Adrenal gland (tissue), 12 donors: ENCODE results near the gene BTBD19. TPM values are rescaled to one million over a fixed set of nuclear protein-coding genes. Genes with fewer than 3 reads are reported as not detected.

Experiments used
- DNase-seq, 7 donors: peaks; one replicate each; pipeline ENCODE4 v3.0.0-alpha.2; 2019 to 2020
- H3K27ac ChIP-seq, 5 donors: fragments of 200-600 bp; sonication (generic) in 4 of 5; 1 replicate in 3 of 5; 2 replicates in 2 of 5; pipeline versions ENCODE4 v1.5.1 to v1.8.0; 2016 to 2020; ENCODE audit warnings: mild to moderate bottlenecking in 1 of 5
- H3K27me3 ChIP-seq: fragments of 200-600 bp; 2 replicates; pipeline ENCODE4 v1.8.0; 2021
- H3K36me3 ChIP-seq, 2 donors: fragments of 200-600 bp; replicated peaks in 1 of 2; 1 replicate in 1 of 2; 2 replicates in 1 of 2; pipeline versions ENCODE4 v1.5.1 to v1.8.0; 2018 to 2022
- H3K4me1 ChIP-seq, 2 donors: fragments of 200-600 bp; replicated peaks in 1 of 2; 1 replicate in 1 of 2; 2 replicates in 1 of 2; pipeline versions ENCODE4 v1.5.1 to v1.8.0; 2018 to 2021
- H3K4me3 ChIP-seq, 4 donors: fragments of 200-600 bp; sonication (generic) in 3 of 4; one replicate each; pipeline ENCODE4 v1.5.1; 2016 to 2018
- H3K9me3 ChIP-seq, 3 donors: fragments of 200-600 bp; sonication (generic) in 1 of 3; replicated peaks in 1 of 3; 1 replicate in 2 of 3; 2 replicates in 1 of 3; pipeline versions ENCODE4 v1.5.1 to v1.8.0; 2016 to 2021
- POLR2A ChIP-seq, 2 donors: fragments of 450-650 bp; IDR thresholded peaks; one replicate each; pipeline ENCODE4 v1.6.1; 2017; ENCODE audit warnings: antibody characterized with exemption in 2 of 2, mild to moderate bottlenecking in 2 of 2, moderate library complexity in 1 of 2
- WGBS, 4 donors: extraction: QIAGEN DNeasy Blood & Tissue Kit in 2 of 4; methylation state at CpG; one replicate each; pipeline versions ENCODE4 v1.1.5 to v1.1.7; 2013 to 2017; 5-methylcytosine and 5-hydroxymethylcytosine counted together
- intact Hi-C, 2 donors: fragments of 100-400 bp; cut with DNase I; formaldehyde crosslinking; loops; one replicate each; pipeline versions ENCODE4 v1.14.1 to v1.15.0; 2022 to 2023
- polyA plus RNA-seq, 3 donors: library from polyadenylated mRNA; stranded (reverse); fragments of 200-250 nt in 2 of 3; fragments of 350-450 nt in 1 of 3; fragmentation: Illumina TruSeq in 1 of 3; extraction: RNeasy Lipid Tissue Mini Kit (QIAGEN cat#74804) in 1 of 3; gene quantifications; one replicate each; pipeline ENCODE4 v1.2.3, GENCODE V29; 2013 to 2014
- small RNA-seq, 2 donors: library from RNA; depleted of rRNA; stranded (forward); fragments of <200 nt; gene quantifications; one replicate each; pipeline ENCODE3, GENCODE V24; 2016
- total RNA-seq, 9 donors: library from RNA; depleted of rRNA in 4 of 9; stranded (reverse); fragments of >200 nt in 4 of 9; fragments of 120-200 nt in 1 of 9; fragmentation: NEBNext Ultra II Directional in 1 of 9; extraction: Animal tissue kit (Norgen Biotek cat#: 25700) in 1 of 9; gene quantifications; one replicate each; pipeline versions ENCODE4 v1.1.0 to v1.2.4, GENCODE V29; 2013 to 2023
- TF ChIP-seq, protein P1 (sequence below), 6 experiments: fragments of 450-650 bp in 4 of 6; fragments of 200-600 bp in 2 of 6; sonication (generic) in 1 of 6; IDR thresholded peaks; 1 replicate in 5 of 6; 2 replicates in 1 of 6; pipeline versions ENCODE4 v1.5.1 to v1.8.0; 2016 to 2021; ENCODE audit warnings: antibody characterized with exemption in 6 of 6, mild to moderate bottlenecking in 2 of 6, moderate library complexity in 1 of 6
- donor health status: healthy with polysubstance abuse.
- donor health status: Bipolar disorder and iron deficiency.
- donor health status: DM: yes; HTN: yes; CAD: no.
- donor health status: DM: no; HTN: no; CAD: no.
- donor health status: DM: no; HTN: no; CAD: no.
- donor health status: DM: yes; HTN: yes; CAD: no.

BTBD19 gene
- total and polyA plus RNA-seq, 12 donors = 4.8 to 67.2 (median 21.3) TPM

DNA sequence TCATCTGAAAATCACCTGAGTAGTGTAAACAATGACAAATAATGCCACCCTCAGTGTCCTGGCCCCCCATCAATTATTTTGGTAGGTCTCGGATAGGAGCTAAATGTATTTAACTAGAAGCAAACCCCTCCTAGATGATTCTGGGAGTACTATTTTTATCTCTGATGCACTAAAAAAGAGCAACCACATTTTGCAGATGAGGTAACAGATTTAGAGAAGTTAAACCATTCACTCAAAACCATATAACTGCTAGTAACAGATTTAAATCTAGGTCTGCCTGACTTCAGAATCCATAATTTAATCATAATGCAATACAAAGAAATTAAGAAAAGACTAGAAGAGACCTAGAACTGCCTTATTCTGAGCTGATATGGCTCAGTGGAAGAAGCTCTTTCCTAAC is 52.0 kb downstream of the BTBD19 start:
- no peak overlapping the region for H3K4me3 ChIP-seq
- no peak for TF ChIP-seq POLR2A (IDR thresholded peaks at IDR 0.05)
- TF ChIP-seq, protein P1, sequence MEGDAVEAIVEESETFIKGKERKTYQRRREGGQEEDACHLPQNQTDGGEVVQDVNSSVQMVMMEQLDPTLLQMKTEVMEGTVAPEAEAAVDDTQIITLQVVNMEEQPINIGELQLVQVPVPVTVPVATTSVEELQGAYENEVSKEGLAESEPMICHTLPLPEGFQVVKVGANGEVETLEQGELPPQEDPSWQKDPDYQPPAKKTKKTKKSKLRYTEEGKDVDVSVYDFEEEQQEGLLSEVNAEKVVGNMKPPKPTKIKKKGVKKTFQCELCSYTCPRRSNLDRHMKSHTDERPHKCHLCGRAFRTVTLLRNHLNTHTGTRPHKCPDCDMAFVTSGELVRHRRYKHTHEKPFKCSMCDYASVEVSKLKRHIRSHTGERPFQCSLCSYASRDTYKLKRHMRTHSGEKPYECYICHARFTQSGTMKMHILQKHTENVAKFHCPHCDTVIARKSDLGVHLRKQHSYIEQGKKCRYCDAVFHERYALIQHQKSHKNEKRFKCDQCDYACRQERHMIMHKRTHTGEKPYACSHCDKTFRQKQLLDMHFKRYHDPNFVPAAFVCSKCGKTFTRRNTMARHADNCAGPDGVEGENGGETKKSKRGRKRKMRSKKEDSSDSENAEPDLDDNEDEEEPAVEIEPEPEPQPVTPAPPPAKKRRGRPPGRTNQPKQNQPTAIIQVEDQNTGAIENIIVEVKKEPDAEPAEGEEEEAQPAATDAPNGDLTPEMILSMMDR (IDR thresholded peaks at IDR 0.05) = no peak
- no peak for DNase-seq
- peaks cover 0 to 4% of the 10 kb centered on the region in 2 donors for H3K36me3 ChIP-seq
- no peaks in the 10 kb centered on the region for H3K27me3 ChIP-seq
- intact Hi-C loops = no loop called here
- WGBS, 4 donors = 62 to 74% (median 65%) methylated on average over 1 of the region's 1 CpG
- H3K4me1 ChIP-seq = peaks cover 0 to 10% of the 10 kb centered on the region in 2 donors
- no peaks in the 10 kb centered on the region for H3K9me3 ChIP-seq
- no peak overlapping the region for H3K27ac ChIP-seq

DNA sequence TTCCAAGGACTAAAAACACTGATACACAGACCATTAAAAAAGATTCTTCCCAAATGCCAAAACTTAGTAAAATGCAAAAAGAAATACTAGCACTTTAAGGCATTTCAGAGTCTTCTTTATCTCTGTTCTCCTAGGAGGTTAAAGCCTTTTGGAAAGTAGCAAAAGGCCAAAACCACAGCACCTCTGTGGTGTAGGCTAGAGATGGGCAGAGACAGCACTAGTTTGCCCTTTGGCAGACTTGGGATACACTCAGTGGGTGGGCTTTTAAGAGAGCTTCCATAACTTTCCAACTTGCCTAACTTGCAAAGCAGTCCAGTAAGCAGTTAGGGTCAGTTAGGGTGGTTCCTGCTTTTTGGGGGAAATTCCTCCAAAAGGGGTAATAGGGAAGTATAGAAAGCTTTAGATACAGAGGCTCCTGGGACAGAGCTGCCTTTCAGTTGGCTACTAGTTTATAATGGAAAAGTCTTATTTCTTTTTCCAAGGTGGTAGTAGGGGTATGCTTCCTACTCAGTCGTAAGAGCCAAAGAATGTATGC is 52.6 kb downstream of the BTBD19 start:
- no peaks in the 10 kb centered on the region for H3K27me3 ChIP-seq
- no peak overlapping the region for H3K4me3 ChIP-seq
- no peak for DNase-seq
- peaks cover 0 to 4% of the 10 kb centered on the region in 2 donors for H3K36me3 ChIP-seq
- H3K4me1 ChIP-seq = peaks cover 0 to 10% of the 10 kb centered on the region in 2 donors
- no peaks in the 10 kb centered on the region for H3K9me3 ChIP-seq
- H3K27ac ChIP-seq = no peak overlapping the region
- no peak for TF ChIP-seq POLR2A (IDR thresholded peaks at IDR 0.05)
- WGBS, 4 donors = 65 to 73% (median 70%) methylated on average over 1 of the region's 1 CpG
- intact Hi-C loops = no loop called here

DNA sequence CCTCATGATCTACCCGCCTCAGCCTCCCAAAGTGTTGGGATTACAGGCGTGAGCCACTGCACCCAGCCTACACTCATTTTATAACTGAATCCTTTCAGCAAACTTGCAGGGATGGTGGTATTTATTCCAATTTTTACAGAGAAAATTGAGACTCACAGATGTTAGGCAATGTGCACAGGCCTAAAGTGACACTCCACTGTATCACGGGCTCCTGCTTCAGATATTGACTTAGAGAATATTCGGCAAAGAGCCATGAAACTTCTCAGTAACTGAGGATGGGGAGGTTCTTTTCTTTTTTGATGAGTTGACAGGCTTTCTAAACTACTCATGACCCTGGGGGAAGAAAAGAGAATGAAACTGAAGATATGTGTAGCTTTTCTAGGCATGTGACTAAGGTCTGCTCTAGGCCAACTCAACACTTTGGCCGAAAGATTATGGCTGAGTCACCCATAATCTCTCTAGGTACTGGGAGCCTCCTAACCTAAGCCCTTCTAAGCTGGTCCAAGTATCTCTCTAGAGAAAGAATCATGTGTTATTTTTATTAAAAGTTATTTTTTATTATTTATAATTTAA is 54.6 kb downstream of the BTBD19 start:
- H3K4me3 ChIP-seq = no peak overlapping the region
- TF ChIP-seq, protein P1 (IDR thresholded peaks at IDR 0.05) = no peak
- no peak for TF ChIP-seq POLR2A (IDR thresholded peaks at IDR 0.05)
- intact Hi-C loops = no loop called here
- H3K36me3 ChIP-seq = no peaks in the 10 kb centered on the region
- peaks cover 0 to 10% of the 10 kb centered on the region in 2 donors for H3K4me1 ChIP-seq
- no peaks in the 10 kb centered on the region for H3K27me3 ChIP-seq
- DNase-seq = no peak
- H3K9me3 ChIP-seq = no peaks in the 10 kb centered on the region
- H3K27ac ChIP-seq = no peak overlapping the region
- WGBS, 4 donors = 79 to 84% (median 81%) methylated on average over 5 of the region's 5 CpGs

Small RNA genes lying within 50 kb of the gene (small RNA-seq; reads per million reads assigned to genes)
- gene AL136380.1 = 0 reads per million in 2 donors
- 260 to 376 reads per million in 2 donors for gene SNORD38A
- gene SNORD38B = 0 reads per million in 2 donors
- 3,197 to 4,727 reads per million in 2 donors for gene SNORD46
- gene SNORD55 = 0 reads per million in 2 donors

Other genes with a start within 250 kb of the BTBD19 start
- 10 to 100 TPM in 7 of 9 donors, 1 to 10 TPM in 2; 7.2 to 47.4 (median 13.0) TPM for gene TMEM53, start 134.0 kb upstream of the BTBD19 start, total RNA-seq
- 10 to 100 TPM; 10.5 to 13.5 (median 12.1) TPM for gene TMEM53, start 134.0 kb upstream of the BTBD19 start, polyA plus RNA-seq
- 10 to 100 TPM in 1 of 9 donors, 1 to 10 TPM in 6, under 1 TPM in 2; 0.18 to 12.4 (median 3.9) TPM for gene ARMH1, start 133.8 kb upstream of the BTBD19 start, total RNA-seq
- gene ARMH1, start 133.8 kb upstream of the BTBD19 start, polyA plus RNA-seq = 10 to 100 TPM in 2 of 3 donors, 1 to 10 TPM in 1; 1.8 to 76.0 (median 47.7) TPM
- gene RNU5D-1, start 77.4 kb upstream of the BTBD19 start, total RNA-seq = not detected
- gene RNU5D-1, start 77.4 kb upstream of the BTBD19 start, polyA plus RNA-seq = not detected
- gene KIF2C, start 68.7 kb upstream of the BTBD19 start, total RNA-seq = 10 to 100 TPM in 1 of 9 donors, 1 to 10 TPM in 6, under 1 TPM in 2; 0.26 to 10.4 (median 1.6) TPM
- gene KIF2C, start 68.7 kb upstream of the BTBD19 start, polyA plus RNA-seq = 1 to 10 TPM in 1 of 3 donors, under 1 TPM in 2; 0.48 to 1.3 (median 0.67) TPM
- 1,000 to 10,000 TPM; 1,508 to 2,877 (median 2,470) TPM for gene RPS8, start 33.0 kb upstream of the BTBD19 start, total RNA-seq
- gene RPS8, start 33.0 kb upstream of the BTBD19 start, polyA plus RNA-seq = 1,000 to 10,000 TPM; 1,753 to 3,127 (median 2,737) TPM
- 1 to 10 TPM in 2 of 9 donors, under 1 TPM in 6, not detected in 1; 0.12 to 3.1 (median 0.65) TPM for gene BEST4, start 20.4 kb upstream of the BTBD19 start, total RNA-seq
- 1 to 10 TPM in 2 of 3 donors, under 1 TPM in 1; 0.09 to 6.2 (median 5.3) TPM for gene BEST4, start 20.4 kb upstream of the BTBD19 start, polyA plus RNA-seq
- gene PLK3, start 8.1 kb upstream of the BTBD19 start, total RNA-seq = 10 to 100 TPM in 8 of 9 donors, 1 to 10 TPM in 1; 4.4 to 37.5 (median 16.8) TPM
- gene PLK3, start 8.1 kb upstream of the BTBD19 start, polyA plus RNA-seq = 10 to 100 TPM in 2 of 3 donors, 1 to 10 TPM in 1; 4.9 to 51.8 (median 49.4) TPM
- 1 to 10 TPM in 7 of 9 donors, under 1 TPM in 1, not detected in 1; 0.94 to 9.4 (median 2.5) TPM for gene DYNLT4, start 1.2 kb upstream of the BTBD19 start, total RNA-seq
- gene DYNLT4, start 1.2 kb upstream of the BTBD19 start, polyA plus RNA-seq = 10 to 100 TPM in 1 of 3 donors, 1 to 10 TPM in 1, not detected in 1; 3.0 to 10.3 TPM
- 1 to 10 TPM in 5 of 9 donors, under 1 TPM in 4; 0.42 to 3.0 (median 1.5) TPM for gene PTCH2, start 34.7 kb downstream of the BTBD19 start, total RNA-seq
- gene PTCH2, start 34.7 kb downstream of the BTBD19 start, polyA plus RNA-seq = 1 to 10 TPM in 2 of 3 donors, under 1 TPM in 1; 0.40 to 7.8 (median 6.4) TPM
- 10 to 100 TPM; 13.8 to 55.0 (median 37.6) TPM for gene EIF2B3, start 178.1 kb downstream of the BTBD19 start, total RNA-seq
- 10 to 100 TPM; 12.6 to 61.0 (median 16.0) TPM for gene EIF2B3, start 178.1 kb downstream of the BTBD19 start, polyA plus RNA-seq
- gene HECTD3, start 202.8 kb downstream of the BTBD19 start, total RNA-seq = 10 to 100 TPM; 17.2 to 68.4 (median 50.8) TPM
- gene HECTD3, start 202.8 kb downstream of the BTBD19 start, polyA plus RNA-seq = 10 to 100 TPM; 31.1 to 73.7 (median 54.3) TPM
- gene UROD, start 203.7 kb downstream of the BTBD19 start, total RNA-seq = 100 to 1,000 TPM; 169 to 324 (median 220) TPM
- 100 to 1,000 TPM; 219 to 380 (median 265) TPM for gene UROD, start 203.7 kb downstream of the BTBD19 start, polyA plus RNA-seq